Effector memory CD8-positive, alpha-beta T cell (primary cell): Measurements from ENCODE around the gene PSMA2.
"Not testable (repeated sequence)": the region's sequence is repeated elsewhere in the genome, so short reads cannot be mapped to it uniquely, and the experiment has no call there.

ENCODE experiments used
- ATAC-seq: fragments of 150-1000 bp; cut with Tn5 transposase; replicated peaks from 2 replicates; pipeline ENCODE4 v1.10.0; 2021; ENCODE audit warnings: mild to moderate bottlenecking, moderate library complexity
- DNase-seq, 3 experiments: peaks; one replicate each; pipeline ENCODE4 v3.0.0; 2021
- H3K27ac Mint-ChIP-seq, 2 donors: one replicate each; pipeline ENCODE4 v1.8.0; 2022; ENCODE audit warnings: mild to moderate bottlenecking in 2 of 2, mixed read lengths in 2 of 2, moderate library complexity in 2 of 2
- H3K27me3 Mint-ChIP-seq, 2 donors: one replicate each; pipeline ENCODE4 v1.8.0; 2022; ENCODE audit warnings: mixed read lengths in 2 of 2
- H3K36me3 Mint-ChIP-seq: one replicate; pipeline ENCODE4 v1.8.0; 2022; ENCODE audit warnings: mild to moderate bottlenecking, moderate library complexity, mixed read lengths; ENCODE audit not compliant: insufficient read depth
- H3K4me1 Mint-ChIP-seq, 2 donors: one replicate each; pipeline ENCODE4 v1.8.0; 2022; ENCODE audit warnings: low read depth in 2 of 2, mixed read lengths in 2 of 2
- H3K4me3 Mint-ChIP-seq, 2 donors: one replicate each; pipeline ENCODE4 v1.8.0; 2022; ENCODE audit warnings: mild to moderate bottlenecking in 2 of 2, mixed read lengths in 2 of 2, moderate library complexity in 2 of 2
- H3K9me3 Mint-ChIP-seq, 2 donors: one replicate each; pipeline ENCODE4 v1.8.0; 2022; ENCODE audit warnings: mixed read lengths in 2 of 2

Gene PSMA2

GRCh38 chr7:42911454-42912447, 20.2 kb downstream of the PSMA2 start, which contains the start of gene C7orf25:
C7orf25 (minus strand) TSS chr7:42912070; CDS start chr7:42910900, 1,170 bp downstream.
- no peaks in the 10 kb centered on the region for H3K9me3 Mint-ChIP-seq
- peak within 1 kb of the TSS; percentile 81 to 87 for H3K27ac Mint-ChIP-seq
- peak; percentile 95 for ATAC-seq
- peak; percentile 95 to 97 (median 95) for DNase-seq
- H3K36me3 Mint-ChIP-seq: peaks cover 19% of the 10 kb centered on the region
- H3K4me1 Mint-ChIP-seq: peaks cover 20 to 33% of the 10 kb centered on the region in 2 donors
- H3K27me3 Mint-ChIP-seq: no peaks in the 10 kb centered on the region
- peak within 1 kb of the TSS; percentile 82 to 85 for H3K4me3 Mint-ChIP-seq

- peak overlapping the region in 1 of 2 donors; percentile 85 for H3K4me3 Mint-ChIP-seq
- H3K36me3 Mint-ChIP-seq: peaks cover 7% of the 10 kb centered on the region
Measured at GRCh38 chr7:42910306-42910705, 21.7 kb downstream of the PSMA2 start.

GRCh38 chr7:42907316-42907715, 24.7 kb downstream of the PSMA2 start:
- H3K4me1 Mint-ChIP-seq: peaks cover 20 to 33% of the 10 kb centered on the region in 2 donors
- H3K9me3 Mint-ChIP-seq: no peaks in the 10 kb centered on the region
- no peaks in the 10 kb centered on the region for H3K27me3 Mint-ChIP-seq
- ATAC-seq (no peak), DNase-seq (no peak)
- H3K27ac Mint-ChIP-seq: no peak overlapping the region
- peaks cover 3% of the 10 kb centered on the region for H3K36me3 Mint-ChIP-seq
- H3K4me3 Mint-ChIP-seq: no peak overlapping the region

More at GRCh38 chr7:42910306-42910705, 21.7 kb downstream of the PSMA2 start:
- ATAC-seq (no peak), DNase-seq (no peak)
- Mint-ChIP-seq H3K4me1 (peaks cover 20 to 33% of the 10 kb centered on the region in 2 donors), H3K9me3 (no peaks in the 10 kb centered on the region), H3K27ac (no peak overlapping the region), H3K27me3 (no peaks in the 10 kb centered on the region)

GRCh38 chr7:42906181-42906580, 25.8 kb downstream of the PSMA2 start:
- Mint-ChIP-seq H3K27ac (peak overlapping the region in 1 of 2 donors; percentile 35), H3K9me3 (no peaks in the 10 kb centered on the region), H3K36me3 (peaks cover 1% of the 10 kb centered on the region), H3K27me3 (no peaks in the 10 kb centered on the region), H3K4me3 (no peak overlapping the region), H3K4me1 (peaks cover 16 to 30% of the 10 kb centered on the region in 2 donors)
- no peak for ATAC-seq
- no peak for DNase-seq

GRCh38 chr7:42902331-42902730, 29.6 kb downstream of the PSMA2 start:
- Mint-ChIP-seq H3K9me3 (peaks cover 0 to 1% of the 10 kb centered on the region in 2 donors), H3K4me3 (no peak overlapping the region), H3K36me3 (no peaks in the 10 kb centered on the region), H3K27ac (no peak overlapping the region), H3K27me3 (peaks cover 0 to 5% of the 10 kb centered on the region in 2 donors), H3K4me1 (peaks cover 1 to 4% of the 10 kb centered on the region in 2 donors)
- ATAC-seq (no peak), DNase-seq (no peak)

GRCh38 chr7:42900842-42901241, 31.1 kb downstream of the PSMA2 start:
- Mint-ChIP-seq H3K9me3 (peaks cover 0 to 1% of the 10 kb centered on the region in 2 donors), H3K4me1 (peaks cover 4 to 5% of the 10 kb centered on the region in 2 donors), H3K27me3 (peaks cover 7 to 17% of the 10 kb centered on the region in 2 donors), H3K4me3 (no peak overlapping the region), H3K36me3 (no peaks in the 10 kb centered on the region), H3K27ac (no peak overlapping the region)
- no peak for ATAC-seq
- DNase-seq: no peak

GRCh38 chr7:42893346-42894240, 38.4 kb downstream of the PSMA2 start:
- Mint-ChIP-seq H3K27ac (no peak overlapping the region), H3K4me3 (no peak overlapping the region), H3K4me1 (peaks cover 10 to 12% of the 10 kb centered on the region in 2 donors), H3K36me3 (no peaks in the 10 kb centered on the region), H3K27me3 (peaks cover 21 to 43% of the 10 kb centered on the region in 2 donors), H3K9me3 (peaks cover 0 to 9% of the 10 kb centered on the region in 2 donors)
- DNase-seq (no peak), ATAC-seq (no peak)

- Mint-ChIP-seq H3K4me3 (peak overlapping the region in 1 of 2 donors; percentile 67), H3K27me3 (peaks cover 17 to 27% of the 10 kb centered on the region in 2 donors), H3K9me3 (no peaks in the 10 kb centered on the region), H3K36me3 (peaks cover 7% of the 10 kb centered on the region), H3K4me1 (peaks cover 9 to 15% of the 10 kb centered on the region in 2 donors), H3K27ac (peak overlapping the region in 1 of 2 donors; percentile 55)
- ATAC-seq (no peak), DNase-seq (no peak)
Measured at GRCh38 chr7:42886893-42887505, 45.0 kb downstream of the PSMA2 start.

- H3K4me3 Mint-ChIP-seq: no peak overlapping the region
- H3K9me3 Mint-ChIP-seq: no peaks in the 10 kb centered on the region
- H3K4me1 Mint-ChIP-seq: peaks cover 9 to 15% of the 10 kb centered on the region in 2 donors
- peaks cover 7% of the 10 kb centered on the region for H3K36me3 Mint-ChIP-seq
- no peak for ATAC-seq
- H3K27ac Mint-ChIP-seq: no peak overlapping the region
- DNase-seq: no peak
- H3K27me3 Mint-ChIP-seq: peaks cover 11 to 27% of the 10 kb centered on the region in 2 donors
Measured at GRCh38 chr7:42886129-42886528, 45.8 kb downstream of the PSMA2 start.

GRCh38 chr7:42885183-42885582, 46.8 kb downstream of the PSMA2 start:
- not testable (repeated sequence) for ATAC-seq, DNase-seq, H3K27ac Mint-ChIP-seq, H3K36me3 Mint-ChIP-seq, H3K4me3 Mint-ChIP-seq, H3K9me3 Mint-ChIP-seq
- Mint-ChIP-seq H3K4me1 (peaks cover 9 to 15% of the 10 kb centered on the region in 2 donors), H3K27me3 (peaks cover 11 to 23% of the 10 kb centered on the region in 2 donors)

- Mint-ChIP-seq H3K27ac (no peak overlapping the region), H3K4me1 (peaks cover 5 to 13% of the 10 kb centered on the region in 2 donors), H3K36me3 (peaks cover 7% of the 10 kb centered on the region), H3K27me3 (peaks cover 11 to 24% of the 10 kb centered on the region in 2 donors), H3K4me3 (no peak overlapping the region), H3K9me3 (no peaks in the 10 kb centered on the region)
- DNase-seq: no peak
- no peak for ATAC-seq
Measured at GRCh38 chr7:42883950-42884349, 48.0 kb downstream of the PSMA2 start.

- no peaks in the 10 kb centered on the region for H3K4me1 Mint-ChIP-seq
- no peaks in the 10 kb centered on the region for H3K36me3 Mint-ChIP-seq
- ATAC-seq (no peak), DNase-seq (no peak)
- H3K27me3 Mint-ChIP-seq: peaks cover 4 to 20% of the 10 kb centered on the region in 2 donors
- H3K9me3 Mint-ChIP-seq: no peaks in the 10 kb centered on the region
- H3K27ac Mint-ChIP-seq: no peak overlapping the region
- no peak overlapping the region for H3K4me3 Mint-ChIP-seq
Measured at GRCh38 chr7:42880392-42880791, 51.6 kb downstream of the PSMA2 start.

- ATAC-seq (no peak), DNase-seq (no peak)
- Mint-ChIP-seq H3K36me3 (no peaks in the 10 kb centered on the region), H3K4me3 (no peak overlapping the region), H3K9me3 (no peaks in the 10 kb centered on the region), H3K27ac (no peak overlapping the region), H3K4me1 (no peaks in the 10 kb centered on the region), H3K27me3 (peaks cover 25 to 27% of the 10 kb centered on the region in 2 donors)
Measured at GRCh38 chr7:42878303-42878702, 53.7 kb downstream of the PSMA2 start.
